ENCODE results near the gene SMPD2. TPM values are rescaled to one million over a fixed set of nuclear protein-coding genes. Genes with fewer than 3 reads are reported as not detected.

Gene SMPD2
- total RNA-seq, 1 experiment from 2014 or later = 14.7 TPM

DNA sequence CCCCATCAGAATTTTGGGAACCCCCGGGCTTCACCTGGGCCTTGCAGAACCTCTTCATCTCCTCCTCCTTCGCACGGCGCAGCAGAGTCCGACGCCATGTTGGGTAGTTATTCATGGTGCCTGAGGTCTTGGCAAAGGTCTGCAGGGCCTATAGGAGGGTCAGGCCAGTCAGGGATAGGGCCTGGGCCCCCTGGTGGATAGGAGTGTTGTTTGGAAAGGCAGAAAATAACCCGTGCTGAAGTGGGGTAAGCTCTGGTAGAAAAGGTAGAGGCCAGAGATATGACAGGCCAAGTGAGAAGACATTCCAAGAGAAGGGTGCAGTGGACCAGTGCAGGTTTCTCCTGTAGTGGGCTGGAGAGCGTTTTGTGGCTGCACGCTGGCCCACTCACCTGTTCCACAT is 4.9 kb downstream of the SMPD2 start:
- Histone ChIP-seq H3K27me3 (ENCODE audit: insufficient read depth, low read length) (no peaks in the 10 kb centered on the region), H3K36me3 (ENCODE audit: control insufficient read depth in 1 of 2, insufficient read depth in 2 of 2, low read length in 2 of 2) (peaks cover 0 to 6% of the 10 kb centered on the region in 2 experiments; a peak in 2 of 4 replicates), H3K9ac (ENCODE audit: low read length) (no peak overlapping the region), H3K27ac (ENCODE audit: low read depth, low read length) (no peak overlapping the region), H3K9me3 (ENCODE audit: control insufficient read depth in 1 of 2, insufficient read depth in 1 of 2, low read depth in 1 of 2, low read length in 2 of 2) (no peaks in the 10 kb centered on the region), H3K9me2 (ENCODE audit: insufficient read depth) (no peaks in the 10 kb centered on the region), H3K4me3 (replicated peaks in 1 of 2; ENCODE audit: low read depth in 1 of 2, low read length in 2 of 2) (no peak overlapping the region), H3K79me2 (ENCODE audit: insufficient read depth, low read length) (peaks cover 14% of the 10 kb centered on the region), H2AFZ (ENCODE audit: low read depth, low read length, poor library complexity, severe bottlenecking) (no peak overlapping the region), H3K4me1 (ENCODE audit: control insufficient read depth in 1 of 2, insufficient read depth in 2 of 2, low read length in 2 of 2) (peaks cover 5 to 12% of the 10 kb centered on the region in 2 experiments; a peak in 3 of 4 replicates), H4K20me1 (ENCODE audit: insufficient read depth) (no peaks in the 10 kb centered on the region), H3K4me2 (ENCODE audit: low read length) (no peak overlapping the region)
- ChIA-PET CTCF (no interaction called here), POLR2A (no interaction called here), RAD21 (ENCODE audit: low non-redundant PET in 1 of 2, low total read pairs in 2 of 2, uncharacterized antibody in 2 of 2, unreplicated experiment in 2 of 2) (no interaction called here)
- ATAC-seq = no peak
- intact Hi-C loops (cut with micrococcal nuclease) = no loop called here
- BruUV-seq (replicated peaks) = no TSS peak
- TF ChIP-seq JUND (IDR thresholded peaks at IDR 0.05) (no peak), CEBPB (IDR thresholded peaks at IDR 0.05; ENCODE audit: low read depth) (no peak), FOSL1 (IDR thresholded peaks at IDR 0.05; ENCODE audit: low read depth) (no peak), SIN3A (IDR thresholded peaks at IDR 0.05; ENCODE audit: low read depth) (no peak), CBX3 (IDR thresholded peaks at IDR 0.05; ENCODE audit: low read depth) (no peak), POLR2A (IDR thresholded peaks at IDR 0.05; ENCODE audit: borderline replicate concordance, extremely low read depth, insufficient read depth, insufficient read length) (no peak)
- TF ChIP-seq, protein P1, sequence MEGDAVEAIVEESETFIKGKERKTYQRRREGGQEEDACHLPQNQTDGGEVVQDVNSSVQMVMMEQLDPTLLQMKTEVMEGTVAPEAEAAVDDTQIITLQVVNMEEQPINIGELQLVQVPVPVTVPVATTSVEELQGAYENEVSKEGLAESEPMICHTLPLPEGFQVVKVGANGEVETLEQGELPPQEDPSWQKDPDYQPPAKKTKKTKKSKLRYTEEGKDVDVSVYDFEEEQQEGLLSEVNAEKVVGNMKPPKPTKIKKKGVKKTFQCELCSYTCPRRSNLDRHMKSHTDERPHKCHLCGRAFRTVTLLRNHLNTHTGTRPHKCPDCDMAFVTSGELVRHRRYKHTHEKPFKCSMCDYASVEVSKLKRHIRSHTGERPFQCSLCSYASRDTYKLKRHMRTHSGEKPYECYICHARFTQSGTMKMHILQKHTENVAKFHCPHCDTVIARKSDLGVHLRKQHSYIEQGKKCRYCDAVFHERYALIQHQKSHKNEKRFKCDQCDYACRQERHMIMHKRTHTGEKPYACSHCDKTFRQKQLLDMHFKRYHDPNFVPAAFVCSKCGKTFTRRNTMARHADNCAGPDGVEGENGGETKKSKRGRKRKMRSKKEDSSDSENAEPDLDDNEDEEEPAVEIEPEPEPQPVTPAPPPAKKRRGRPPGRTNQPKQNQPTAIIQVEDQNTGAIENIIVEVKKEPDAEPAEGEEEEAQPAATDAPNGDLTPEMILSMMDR (IDR thresholded peaks at IDR 0.05 in 2 of 3, conservative IDR thresholded peaks at IDR 0.05 in 1 of 3; ENCODE audit: borderline replicate concordance in 1 of 3, insufficient read depth in 1 of 3, low read depth in 2 of 3, low read length in 2 of 3) = peak in 2 of 3 experiments; percentile 23 to 28; a peak in 2 of 6 replicates
- TF ChIP-seq, protein P2, sequence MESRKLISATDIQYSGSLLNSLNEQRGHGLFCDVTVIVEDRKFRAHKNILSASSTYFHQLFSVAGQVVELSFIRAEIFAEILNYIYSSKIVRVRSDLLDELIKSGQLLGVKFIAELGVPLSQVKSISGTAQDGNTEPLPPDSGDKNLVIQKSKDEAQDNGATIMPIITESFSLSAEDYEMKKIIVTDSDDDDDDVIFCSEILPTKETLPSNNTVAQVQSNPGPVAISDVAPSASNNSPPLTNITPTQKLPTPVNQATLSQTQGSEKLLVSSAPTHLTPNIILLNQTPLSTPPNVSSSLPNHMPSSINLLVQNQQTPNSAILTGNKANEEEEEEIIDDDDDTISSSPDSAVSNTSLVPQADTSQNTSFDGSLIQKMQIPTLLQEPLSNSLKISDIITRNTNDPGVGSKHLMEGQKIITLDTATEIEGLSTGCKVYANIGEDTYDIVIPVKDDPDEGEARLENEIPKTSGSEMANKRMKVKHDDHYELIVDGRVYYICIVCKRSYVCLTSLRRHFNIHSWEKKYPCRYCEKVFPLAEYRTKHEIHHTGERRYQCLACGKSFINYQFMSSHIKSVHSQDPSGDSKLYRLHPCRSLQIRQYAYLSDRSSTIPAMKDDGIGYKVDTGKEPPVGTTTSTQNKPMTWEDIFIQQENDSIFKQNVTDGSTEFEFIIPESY (IDR thresholded peaks at IDR 0.05; ENCODE audit: extremely low read depth, insufficient replicate concordance, low read length) = no peak
- DNase-seq (ENCODE audit: low read depth, low spot score) = no peak

Measured in HCT116 (cell line).